Right lobe of liver (tissue), 4 donors: Measurements from ENCODE around the gene TMEM129.

Experiments used
- POLR2A ChIP-seq: fragments of 450-650 bp; IDR thresholded peaks from one replicate; pipeline ENCODE4 v1.6.1; 2017; ENCODE audit warnings: antibody characterized with exemption, mild to moderate bottlenecking
- TF ChIP-seq, protein P1 (sequence below), 4 donors: fragments of 200-600 bp in 3 of 4; fragments of 450-650 bp in 1 of 4; IDR thresholded peaks; one replicate each; pipeline versions ENCODE4 v1.5.1 to v1.8.0; 2016 to 2022; ENCODE audit warnings: antibody characterized with exemption in 4 of 4, mild to moderate bottlenecking in 2 of 4
- donor health status: DM: no; HTN: no; CAD: no.
- donor health status: DM: no; HTN: no; CAD: no.
- donor health status: DM: no; HTN: yes; CAD: no.

- TF ChIP-seq, protein P1, sequence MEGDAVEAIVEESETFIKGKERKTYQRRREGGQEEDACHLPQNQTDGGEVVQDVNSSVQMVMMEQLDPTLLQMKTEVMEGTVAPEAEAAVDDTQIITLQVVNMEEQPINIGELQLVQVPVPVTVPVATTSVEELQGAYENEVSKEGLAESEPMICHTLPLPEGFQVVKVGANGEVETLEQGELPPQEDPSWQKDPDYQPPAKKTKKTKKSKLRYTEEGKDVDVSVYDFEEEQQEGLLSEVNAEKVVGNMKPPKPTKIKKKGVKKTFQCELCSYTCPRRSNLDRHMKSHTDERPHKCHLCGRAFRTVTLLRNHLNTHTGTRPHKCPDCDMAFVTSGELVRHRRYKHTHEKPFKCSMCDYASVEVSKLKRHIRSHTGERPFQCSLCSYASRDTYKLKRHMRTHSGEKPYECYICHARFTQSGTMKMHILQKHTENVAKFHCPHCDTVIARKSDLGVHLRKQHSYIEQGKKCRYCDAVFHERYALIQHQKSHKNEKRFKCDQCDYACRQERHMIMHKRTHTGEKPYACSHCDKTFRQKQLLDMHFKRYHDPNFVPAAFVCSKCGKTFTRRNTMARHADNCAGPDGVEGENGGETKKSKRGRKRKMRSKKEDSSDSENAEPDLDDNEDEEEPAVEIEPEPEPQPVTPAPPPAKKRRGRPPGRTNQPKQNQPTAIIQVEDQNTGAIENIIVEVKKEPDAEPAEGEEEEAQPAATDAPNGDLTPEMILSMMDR (IDR thresholded peaks at IDR 0.05): no peak
- TF ChIP-seq POLR2A: no peak
These were observed 25.2 kb downstream of the TMEM129 start for GRCh38 chr4:1695913-1696312.
